GM12878 (cell line): ENCODE measurements around the gene RNF181. TPM values are rescaled to one million over a fixed set of nuclear protein-coding genes. Genes with fewer than 3 reads are reported as not detected.

Experiments used
- ATAC-seq: fragments of 200-7000 bp; cut with Tn5 transposase; 3 replicates; pipeline ENCODE4 v1.9.1; 2020; ENCODE audit warnings: mild to moderate bottlenecking, moderate library complexity
- BruUV-seq: library from RNA; stranded (reverse); fragments of 400-500 nt; replicated peaks from 2 replicates; lab custom pipeline; 2021; lab: Mats Ljungman, UMichigan
- CTCF ChIA-PET: fragments of 300-600 bp; sonication (Branson Sonifier 250); formaldehyde crosslinking; extraction: SDS; loops from one replicate; lab custom pipeline; 2021; ENCODE audit warnings: inconsistent platforms; lab: Yijun Ruan, JAX
- POLR2A ChIA-PET: fragments of 350-600 bp; formaldehyde crosslinking; extraction: SDS; loops from one replicate; lab custom pipeline; 2021; ENCODE audit warnings: inconsistent platforms; lab: Charles Lee
- RAD21 ChIA-PET: fragments of 300-600 bp; sonication (Branson Sonifier 250); formaldehyde crosslinking; loops from one replicate; lab custom pipeline; 2023; ENCODE audit warnings: antibody characterized with exemption; ENCODE audit not compliant: unreplicated experiment; lab: Charles Lee
- SMC1A ChIA-PET: fragments of 300-600 bp; sonication (Branson Sonifier 250); formaldehyde crosslinking; loops from one replicate; lab custom pipeline; 2023; ENCODE audit not compliant: unreplicated experiment, uncharacterized antibody; lab: Charles Lee
- DNase-seq: peaks from one replicate; pipeline ENCODE4 v3.0.0-alpha.2; 2011; ENCODE audit warnings: low read depth, low spot score
- FAIRE-seq: peaks from 3 replicates; lab custom pipeline; 2011; peaks lifted over from hg19 to GRCh38; lab: Jason Lieb, UNC
- H2AFZ ChIP-seq: 2 replicates; pipeline ENCODE4 v1.6.0; 2011; ENCODE audit warnings: low read depth, low read length, control low read depth; ENCODE audit not compliant: control insufficient read depth
- H3K27ac ChIP-seq: 2 replicates; pipeline ENCODE4 v1.5.1; 2011; ENCODE audit warnings: control low read depth; ENCODE audit not compliant: control insufficient read depth, insufficient read depth
- H3K27me3 ChIP-seq, 2 experiments: replicated peaks in 1 of 2; 2 replicates each; pipeline versions ENCODE4 v1.6.0 to v1.6.1; 2011; ENCODE audit warnings: low read length in 1 of 2; ENCODE audit not compliant: control insufficient read depth in 2 of 2, insufficient read depth in 2 of 2
- H3K36me3 ChIP-seq, 2 experiments: 2 replicates each; pipeline ENCODE4 v1.5.1; 2011; ENCODE audit warnings: low read length in 1 of 2; ENCODE audit not compliant: control insufficient read depth in 2 of 2, insufficient read depth in 2 of 2
- H3K4me1 ChIP-seq: 2 replicates; pipeline ENCODE4 v1.6.1; 2011; ENCODE audit warnings: mild to moderate bottlenecking, low read length, moderate library complexity, mixed read lengths; ENCODE audit not compliant: control insufficient read depth, insufficient read depth
- H3K4me2 ChIP-seq: 2 replicates; pipeline ENCODE4 v1.6.0; 2011; ENCODE audit warnings: control low read depth; ENCODE audit not compliant: control insufficient read depth, insufficient read depth
- H3K4me3 ChIP-seq: fragments of 200-600 bp; sonication (generic); 2 replicates; pipeline ENCODE4 v1.5.1; 2016
- H3K79me2 ChIP-seq: 2 replicates; pipeline ENCODE4 v1.6.0; 2011; ENCODE audit warnings: low read length; ENCODE audit not compliant: control insufficient read depth, insufficient read depth
- H3K9ac ChIP-seq: 2 replicates; pipeline ENCODE4 v1.8.0; 2011; ENCODE audit warnings: low read length, control low read depth, mixed read lengths; ENCODE audit not compliant: control insufficient read depth, insufficient read depth
- H3K9me3 ChIP-seq: replicated peaks from 3 replicates; pipeline ENCODE4 v1.5.1; 2011; ENCODE audit warnings: mild to moderate bottlenecking, low read length; ENCODE audit not compliant: control insufficient read depth, insufficient read depth
- H4K20me1 ChIP-seq: 2 replicates; pipeline ENCODE4 v1.6.0; 2011; ENCODE audit not compliant: control insufficient read depth, insufficient read depth
- BCLAF1 ChIP-seq: fragments of 450-650 bp; IDR thresholded peaks from 2 replicates; pipeline ENCODE4 v1.6.1; 2017; ENCODE audit warnings: antibody characterized with exemption, mild to moderate bottlenecking, moderate library complexity
- BRCA1 ChIP-seq: IDR thresholded peaks from 2 replicates; pipeline ENCODE4 v1.6.1; 2011; ENCODE audit warnings: low read depth, low read length, improper control_type of control experiment
- CREB1 ChIP-seq: IDR thresholded peaks from 2 replicates; pipeline ENCODE4 v1.6.1; 2012; ENCODE audit warnings: low read depth, mild to moderate bottlenecking, inconsistent platforms
- HDGF ChIP-seq: fragments of 450-650 bp; IDR thresholded peaks from 2 replicates; pipeline ENCODE4 v1.6.1; 2016; ENCODE audit warnings: antibody characterized with exemption
- IRF4 ChIP-seq: IDR thresholded peaks from 2 replicates; pipeline ENCODE4 v1.6.1; 2011; ENCODE audit warnings: low read depth, low read length
- MTA3 ChIP-seq: IDR thresholded peaks from 2 replicates; pipeline ENCODE4 v1.6.1; 2012; ENCODE audit warnings: low read length, inconsistent platforms, borderline replicate concordance
- MXI1 ChIP-seq: fragments of 150-350 bp; IDR thresholded peaks from 2 replicates; pipeline ENCODE4 v1.6.1; 2011; ENCODE audit warnings: low read depth, mild to moderate bottlenecking, inconsistent platforms, low read length, improper control_type of control experiment
- MYB ChIP-seq: fragments of 150-350 bp; IDR thresholded peaks from 2 replicates; pipeline ENCODE4 v1.6.1; 2014; ENCODE audit warnings: mild to moderate bottlenecking, low read depth, low read length, borderline replicate concordance
- NFYB ChIP-seq: IDR thresholded peaks from 2 replicates; pipeline ENCODE4 v1.6.1; 2011; ENCODE audit warnings: low read depth, mild to moderate bottlenecking, low read length, improper control_type of control experiment, moderate library complexity; ENCODE audit not compliant: insufficient read depth
- NR2C1 ChIP-seq: fragments of 450-650 bp; IDR thresholded peaks from 2 replicates; pipeline ENCODE4 v1.6.1; 2017; ENCODE audit warnings: antibody characterized with exemption, mild to moderate bottlenecking, moderate library complexity
- PBX3 ChIP-seq: IDR thresholded peaks from 2 replicates; pipeline ENCODE4 v1.6.1; 2011; ENCODE audit warnings: mild to moderate bottlenecking, low read depth, low read length, moderate library complexity; ENCODE audit not compliant: insufficient replicate concordance
- SMARCA5 ChIP-seq: fragments of 450-650 bp; IDR thresholded peaks from 2 replicates; pipeline ENCODE4 v1.6.1; 2017; ENCODE audit warnings: mild to moderate bottlenecking
- USF1 ChIP-seq: IDR thresholded peaks from 2 replicates; pipeline ENCODE4 v1.6.1; 2011; ENCODE audit warnings: borderline replicate concordance, low read depth, mild to moderate bottlenecking, moderate library complexity, mixed read lengths, low read length; ENCODE audit not compliant: insufficient read depth; ENCODE audit errors: extremely low read length
- WGBS: methylation state at CpG from one replicate; pipeline ENCODE4 v1.1.6; 2016; ENCODE audit warnings: low lambda C conversion rate; ENCODE audit not compliant: insufficient replicate concordance, insufficient coverage; ENCODE audit errors: missing lambda C conversion rate; 5-methylcytosine and 5-hydroxymethylcytosine counted together
- in situ Hi-C: fragments of 300-500 bp; cut with MboI; formaldehyde crosslinking; loops from 9 replicates; pipeline ENCODE4 v1.14.3; 2018; ENCODE audit warnings: mixed read lengths
- intact Hi-C: fragments of 100-400 bp; cut with micrococcal nuclease; formaldehyde crosslinking; loops from one replicate; pipeline ENCODE4 v1.14.2; 2022; ENCODE audit not compliant: unreplicated experiment
- polyA plus RNA-seq, 11 experiments: library from polyadenylated mRNA; depleted of rRNA in 4 of 11; unstranded in 6 of 11; stranded (reverse) in 5 of 11; fragments of >200 nt; fragmentation: Nextera tagmentation in 4 of 11; fragmentation: Illumina TruSeq in 1 of 11; extraction: Ambion mirVana in 4 of 11; extraction: Trizol in 1 of 11; gene quantifications; 1 replicate in 1 of 11; 2 replicates in 10 of 11; pipeline versions ENCODE4 v1.2.1 to v1.2.3, GENCODE V29; 2011 to 2016; ENCODE audit warnings: inconsistent platforms in 2 of 11, missing spikeins in 2 of 11, low read depth in 1 of 11
- total RNA-seq, 4 experiments: library from RNA; depleted of rRNA in 3 of 4; stranded (reverse); fragments of >200 nt in 3 of 4; fragmentation: Illumina TruSeq in 1 of 4; extraction: Trizol in 1 of 4; gene quantifications; 2 replicates each; pipeline versions ENCODE4 v1.2.1 to v1.2.3, GENCODE V29; 2013 to 2021

Gene RNF181
- total and polyA plus RNA-seq, 10 of the 15 experiments (the other 5 are each of a cell fraction or from before 2014, with no cell fraction given), result 101 to 409 (median 213) TPM

GRCh38 chr2:85548608-85548900 is 47.0 kb upstream of the RNF181 start:
- Histone ChIP-seq H3K9me3 (no peaks in the 10 kb centered on the region), H3K36me3 (peaks cover 8 to 26% of the 10 kb centered on the region in 2 experiments), H3K4me1 (no peaks in the 10 kb centered on the region), H3K27me3 (no peaks in the 10 kb centered on the region), H3K9ac (no peak overlapping the region), H3K27ac (no peak overlapping the region), H2AFZ (no peak overlapping the region), H4K20me1 (no peaks in the 10 kb centered on the region), H3K79me2 (no peaks in the 10 kb centered on the region), H3K4me2 (no peak overlapping the region), H3K4me3 (no peak overlapping the region)
- no peak for DNase-seq
- WGBS, result 94% methylated on average over 2 of the region's 2 CpGs
- FAIRE-seq, result no peak
- TF ChIP-seq SMARCA5 (no peak), MTA3 (no peak), BRCA1 (no peak), USF1 (no peak), MYB (no peak), BCLAF1 (no peak), CREB1 (no peak), PBX3 (no peak), HDGF (no peak), NR2C1 (no peak), NFYB (no peak), MXI1 (no peak), IRF4 (no peak)
- SMC1A ChIA-PET, result interaction anchor here (1.0 to 6.3 kb wide), 8 partner anchors 9 to 164 kb away, joined by 3 to 201 read pairs (median 4); partner anchors contain the start of genes MAT2A and SH2D6
- BruUV-seq, result no TSS peak
- RAD21 ChIA-PET, result interaction anchor here (0.9 to 7.7 kb wide), 6 partner anchors 8 to 157 kb away, joined by 3 to 179 read pairs (median 3); partner anchors contain the start of genes GGCX and SH2D6
- in situ Hi-C loops (no loop called here), intact Hi-C loops (no loop called here)
- no peak for ATAC-seq
- CTCF ChIA-PET, result interaction anchor here (0.5 to 10.4 kb wide), 7 partner anchors 8 to 1214 kb away, joined by 3 to 336 read pairs (median 4); partner anchors contain the start of genes MAT2A and SH2D6
- POLR2A ChIA-PET, result interaction anchor here (0.6 to 2.8 kb wide), 7 partner anchors 9 to 421 kb away, joined by 3 to 12 read pairs (median 5); partner anchors contain the start of genes GGCX, MAT2A and SH2D6
